Fibroblast of gingiva (primary cell): ENCODE data around the gene CHMP5.

ENCODE experiments used
- DNase-seq: peaks from one replicate; pipeline ENCODE4 v3.0.0-alpha.2; 2011; ENCODE audit warnings: low read depth

CHMP5 gene

DNA sequence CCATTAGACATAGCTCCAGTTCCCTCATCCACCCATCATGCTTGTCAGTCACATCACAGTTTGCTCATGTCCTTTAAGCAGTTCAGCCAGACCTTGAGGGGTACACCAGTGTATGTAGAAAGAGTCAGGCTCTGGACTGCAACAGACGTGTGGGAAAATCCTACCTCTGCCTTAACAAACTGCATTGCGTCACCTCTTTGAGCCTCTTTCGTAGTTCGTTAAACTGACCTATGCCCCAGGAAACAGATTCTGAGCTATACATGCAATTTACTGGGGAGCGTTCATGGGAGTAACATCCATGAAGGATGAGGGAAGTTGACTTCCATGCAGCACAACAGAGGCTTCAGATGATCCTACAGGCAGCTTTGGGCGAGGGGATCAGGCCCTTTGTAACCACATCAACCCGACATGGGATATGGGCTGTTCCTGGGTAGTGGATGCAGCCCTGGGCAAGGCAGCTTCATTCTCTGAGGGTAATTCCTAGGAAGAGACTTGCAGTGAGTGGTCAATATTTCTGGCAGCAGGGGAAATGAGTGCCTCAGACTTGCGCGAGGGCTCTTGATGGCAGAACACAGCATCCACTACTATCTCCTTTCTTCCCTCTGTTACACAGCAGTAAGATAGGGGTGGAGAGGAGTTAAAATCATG is 20.6 kb upstream of the CHMP5 start:
- DNase-seq: no peak

- no peak for DNase-seq
Observed at GRCh38 chr9:33245341-33245740, 19.5 kb upstream of the CHMP5 start.

GRCh38 chr9:33246269-33246860 is 18.5 kb upstream of the CHMP5 start:
- no peak for DNase-seq

- no peak for DNase-seq
Observed at GRCh38 chr9:33248606-33249005, 16.2 kb upstream of the CHMP5 start.

DNA sequence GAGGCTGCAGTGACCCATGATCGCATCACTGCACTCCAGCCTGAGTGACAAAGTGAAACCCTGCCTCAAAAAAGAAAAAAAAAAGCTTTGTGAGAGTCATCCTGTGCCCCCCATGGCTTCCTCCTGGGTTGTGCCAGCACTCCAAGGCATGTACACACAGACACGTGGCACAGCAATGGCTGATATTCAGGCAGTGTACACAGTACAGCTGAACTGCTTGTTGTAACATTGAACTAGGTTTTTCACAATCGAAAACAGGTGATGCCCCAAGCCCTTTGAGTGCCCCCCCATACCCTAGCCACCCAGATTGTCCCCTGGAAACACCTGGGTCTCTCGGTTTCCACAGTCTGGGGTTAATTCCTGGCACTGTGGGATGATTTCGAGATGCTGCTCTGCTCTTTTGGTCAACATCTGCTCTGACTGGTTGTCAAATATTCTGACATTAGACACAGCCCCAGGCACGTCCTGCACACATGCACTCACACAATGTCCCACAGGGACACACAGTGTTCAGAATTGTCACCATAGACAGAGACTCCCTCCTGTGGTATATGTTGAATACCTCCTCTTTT is 15.7 kb upstream of the CHMP5 start:
- no peak for DNase-seq

- no peak for DNase-seq
Observed at GRCh38 chr9:33249983-33250382, 14.9 kb upstream of the CHMP5 start.

DNA sequence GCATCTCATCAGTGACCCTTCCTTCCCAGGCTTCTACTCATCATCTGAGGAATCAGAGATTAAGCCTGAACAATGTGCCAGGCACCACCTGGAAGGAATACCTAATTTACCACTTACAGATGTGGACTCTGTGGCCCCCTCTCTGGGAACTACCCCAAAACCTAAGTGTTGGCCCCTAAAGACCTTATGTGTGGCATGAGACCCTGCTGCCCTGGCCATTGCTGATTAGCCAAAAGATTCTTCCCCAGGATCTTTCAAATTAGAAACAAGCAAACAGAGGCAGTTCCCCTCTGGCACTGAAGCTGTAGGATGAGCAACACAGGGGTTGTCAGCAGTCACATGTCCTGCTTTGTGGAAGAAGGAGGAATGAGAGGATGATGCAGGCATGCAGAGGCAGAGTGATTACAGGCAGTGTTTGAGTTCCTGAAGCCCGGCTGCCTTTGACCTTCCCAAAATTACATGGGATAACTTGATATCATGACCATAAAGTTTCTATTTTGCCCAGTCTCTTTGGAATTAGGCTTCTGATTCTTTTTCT is 14.3 kb upstream of the CHMP5 start:
- peak; percentile 59 for DNase-seq

DNA sequence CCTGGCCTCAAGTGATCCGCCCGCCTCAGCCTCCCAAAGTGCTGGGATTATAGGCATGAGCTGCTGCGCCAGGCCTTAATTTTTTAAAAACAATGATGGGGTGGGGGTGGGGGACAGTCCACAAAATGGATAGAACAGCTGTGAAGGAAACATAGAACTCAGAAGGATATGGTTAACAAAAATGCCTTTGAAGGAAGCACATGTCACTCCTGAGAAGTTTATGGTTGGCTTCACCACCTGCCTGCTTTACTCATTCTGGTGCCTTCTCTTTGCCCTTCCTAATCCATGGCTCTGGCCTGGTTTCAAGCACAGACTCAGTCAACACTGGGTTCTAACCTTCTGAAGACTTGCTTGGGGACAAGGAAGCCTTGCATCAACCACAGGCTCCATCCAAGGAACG is 10.6 kb upstream of the CHMP5 start:
- DNase-seq: no peak

DNA sequence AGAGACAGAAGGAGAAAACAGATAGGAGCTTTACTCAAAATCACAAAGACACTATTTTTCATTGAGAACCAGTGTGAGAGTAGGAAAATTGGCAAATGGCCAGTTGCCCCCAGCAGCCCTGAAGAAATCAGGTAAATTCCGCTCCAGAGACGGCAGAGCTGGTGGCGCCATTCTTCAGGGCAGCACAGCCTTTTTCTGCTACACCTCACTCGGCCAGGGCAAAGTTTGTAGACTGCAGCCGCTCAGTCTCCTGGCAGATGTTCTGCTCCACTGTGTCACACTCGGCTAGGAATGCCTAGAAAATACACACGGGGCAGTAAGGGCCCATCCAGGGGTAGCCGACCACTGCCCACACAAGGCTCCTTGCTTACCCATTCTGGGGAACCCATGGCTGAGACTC is 9.8 kb upstream of the CHMP5 start:
- no peak for DNase-seq

GRCh38 chr9:33255471-33255870 is 9.4 kb upstream of the CHMP5 start:
- no peak for DNase-seq

- no peak for DNase-seq
Observed at GRCh38 chr9:33256236-33256635, 8.6 kb upstream of the CHMP5 start.

- no peak for DNase-seq
Observed at GRCh38 chr9:33257276-33257675, 7.6 kb upstream of the CHMP5 start.

DNA sequence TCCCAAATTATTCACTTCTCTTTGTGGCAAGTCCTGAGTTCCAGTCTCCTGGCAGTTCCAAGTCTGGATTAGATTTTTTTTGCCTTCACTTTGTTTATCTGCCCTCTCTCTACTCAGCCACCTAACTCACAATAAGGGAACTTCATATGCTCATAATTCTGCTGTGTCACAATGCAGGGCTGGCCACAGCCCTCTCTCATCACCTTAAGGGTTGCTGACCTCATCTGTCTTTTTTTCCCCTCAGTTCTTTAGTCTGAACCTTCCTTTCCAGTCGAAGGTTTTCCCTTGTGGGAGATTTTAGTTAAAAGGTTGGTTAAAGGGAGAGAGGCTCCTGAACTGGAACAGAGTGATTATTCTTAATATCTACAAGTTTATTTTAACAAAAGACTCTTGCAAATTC is 4.5 kb upstream of the CHMP5 start:
- no peak for DNase-seq

GRCh38 chr9:33263131-33264002 is 1.5 kb upstream of the CHMP5 start:
- DNase-seq: peak; percentile 18

GRCh38 chr9:33264003-33264472 is 811 bp upstream of the CHMP5 start:
- DNase-seq: peak; percentile 10

- DNase-seq: no peak
Observed at GRCh38 chr9:33265211-33265865, 489 bp downstream of the CHMP5 start.

DNA sequence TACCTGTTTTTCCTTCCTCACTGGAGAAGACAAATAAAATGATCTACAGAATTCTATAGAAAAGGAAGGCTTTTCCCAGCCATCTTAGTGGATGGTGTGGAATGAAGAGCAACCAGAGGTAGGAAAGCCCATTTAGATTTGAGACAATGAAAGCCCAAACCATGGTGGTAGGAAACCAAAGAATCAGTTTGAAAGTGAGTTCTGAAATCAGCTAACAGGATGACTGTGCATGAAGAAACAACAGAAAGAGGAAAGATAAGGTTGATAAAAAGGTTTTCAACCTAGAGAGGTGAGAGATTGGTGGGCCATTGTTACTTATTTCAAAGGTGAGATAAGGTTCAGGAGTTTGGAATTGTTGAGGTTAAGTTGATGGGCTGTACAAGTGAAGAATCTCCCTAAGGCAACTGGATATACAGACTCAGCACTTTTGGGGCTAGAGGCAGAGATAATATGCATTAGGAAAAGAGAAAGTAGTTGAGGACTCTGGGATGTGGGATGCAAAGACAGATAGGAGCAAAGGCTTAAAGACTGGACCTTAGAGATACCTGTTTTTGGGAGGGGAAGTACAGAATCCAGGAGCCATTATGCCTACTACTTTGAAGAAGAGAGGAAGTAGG is 2.4 kb downstream of the CHMP5 start:
- DNase-seq: no peak

DNA sequence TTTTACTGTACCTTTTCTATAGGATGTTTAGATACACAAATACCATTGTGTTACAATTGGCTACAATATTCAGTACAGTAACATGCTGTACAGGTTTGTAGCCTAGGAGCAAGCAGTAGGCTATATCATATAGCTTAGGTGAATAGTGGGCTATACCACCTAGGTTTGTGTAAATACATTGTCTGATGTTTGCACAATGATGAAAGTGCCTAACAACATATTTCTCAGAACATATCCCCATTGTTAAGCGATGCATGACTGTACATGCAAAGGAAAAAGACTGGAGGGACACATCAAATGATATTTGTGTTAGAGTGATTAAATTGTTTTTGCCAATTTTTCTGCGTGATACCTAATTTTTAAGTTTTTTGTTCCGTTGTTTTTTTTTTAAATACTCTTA is 5.3 kb downstream of the CHMP5 start:
- DNase-seq: no peak

DNA sequence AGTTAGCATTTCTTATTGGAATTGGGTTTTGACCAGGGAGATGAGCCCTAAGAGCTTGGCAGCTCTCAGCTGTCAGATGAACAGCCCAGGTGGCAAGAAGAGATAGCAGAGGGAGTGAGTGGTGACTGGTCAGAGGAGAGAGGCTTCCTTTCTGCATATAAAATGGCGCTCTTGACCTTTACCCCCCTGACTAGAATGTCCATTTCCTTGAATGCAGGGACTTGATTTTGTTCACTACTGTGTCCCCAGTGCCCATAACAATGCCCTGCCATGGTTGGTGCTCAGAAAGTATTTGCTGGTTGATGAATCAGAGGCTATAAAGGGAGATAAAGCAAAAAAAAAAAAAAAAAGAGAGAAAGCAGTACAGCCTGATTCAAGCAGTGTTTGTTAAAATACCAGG is 7.2 kb downstream of the CHMP5 start:
- DNase-seq: no peak

- DNase-seq: no peak
Observed at GRCh38 chr9:33273266-33273971, 8.6 kb downstream of the CHMP5 start.

DNA sequence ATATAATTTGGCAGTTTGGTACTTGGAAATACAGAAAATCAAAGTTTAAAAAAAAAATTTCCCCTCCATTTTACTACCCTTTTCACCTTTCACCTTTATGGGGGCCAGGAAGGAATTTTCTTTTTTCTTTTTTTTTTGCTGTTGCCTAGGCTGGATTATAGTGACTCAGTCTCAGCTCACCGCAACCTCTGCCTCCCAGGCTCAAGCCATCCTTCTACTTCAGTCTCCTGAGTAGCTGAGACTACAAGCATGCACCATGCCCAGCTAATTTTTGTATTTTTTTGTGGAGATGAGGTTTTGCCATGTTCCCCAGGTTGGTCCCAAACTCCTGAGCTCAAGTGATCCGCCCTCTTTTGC is 9.1 kb downstream of the CHMP5 start:
- DNase-seq: no peak
